Hepatocyte (in vitro differentiated cells): ENCODE results near the gene RPL38.

Experiments
- CTCF ChIP-seq: fragments of 200-600 bp; sonication (generic); IDR thresholded peaks from 2 replicates; pipeline ENCODE4 v1.5.1; 2016; ENCODE audit warnings: antibody characterized with exemption, mild to moderate bottlenecking; ENCODE audit not compliant: poor library complexity
- EZH2 ChIP-seq: fragments of 200-600 bp; sonication (generic); IDR thresholded peaks from 2 replicates; pipeline ENCODE4 v1.6.1; 2016; ENCODE audit warnings: antibody characterized with exemption, mild to moderate bottlenecking, borderline replicate concordance
- EZH2phosphoT487 ChIP-seq: fragments of 200-600 bp; sonication (generic); IDR thresholded peaks from one replicate; pipeline ENCODE4 v1.6.1; 2018; ENCODE audit warnings: antibody characterized with exemption, mild to moderate bottlenecking, low read depth, moderate library complexity; ENCODE audit not compliant: unreplicated experiment, severe bottlenecking

- no peak for TF ChIP-seq CTCF
- TF ChIP-seq EZH2 = no peak
- no peak for TF ChIP-seq EZH2phosphoT487
Observed at GRCh38 chr17:74241431-74241830, 38.0 kb downstream of the RPL38 start.
